Upper lobe of right lung (tissue), 1 donor: Measurements from ENCODE around the gene POU2AF2. TPM values are rescaled to one million over a fixed set of nuclear protein-coding genes. Genes with fewer than 3 reads are reported as not detected.

ENCODE experiments used
- ATAC-seq: fragments of 200-7000 bp; cut with Tn5 transposase; one replicate; pipeline ENCODE4 v1.9.1; 2020; ENCODE audit warnings: mild to moderate bottlenecking, moderate library complexity
- DNase-seq: peaks from one replicate; pipeline ENCODE4 v3.0.0-alpha.2; 2020
- H3K27ac ChIP-seq: fragments of 200-600 bp; one replicate; pipeline ENCODE4 v1.8.0; 2022
- H3K27me3 ChIP-seq: fragments of 200-600 bp; one replicate; pipeline ENCODE4 v1.8.0; 2022; ENCODE audit warnings: mild to moderate bottlenecking
- H3K36me3 ChIP-seq: fragments of 200-600 bp; one replicate; pipeline ENCODE4 v1.8.0; 2022
- H3K4me1 ChIP-seq: fragments of 200-600 bp; one replicate; pipeline ENCODE4 v1.8.0; 2022
- H3K4me3 ChIP-seq: fragments of 200-600 bp; one replicate; pipeline ENCODE4 v1.8.0; 2022; ENCODE audit warnings: mild to moderate bottlenecking
- H3K9me3 ChIP-seq: fragments of 200-600 bp; one replicate; pipeline ENCODE4 v1.8.0; 2022
- CTCF ChIP-seq: fragments of 200-600 bp; IDR thresholded peaks from one replicate; pipeline ENCODE4 v1.8.0; 2022; ENCODE audit warnings: antibody characterized with exemption
- intact Hi-C: fragments of 100-400 bp; cut with DNase I; formaldehyde crosslinking; loops from one replicate; pipeline ENCODE4 v1.11.0; 2022
- long read RNA-seq: library from polyadenylated mRNA; unstranded; transcript quantifications from one replicate; pipeline ENCODE4 v2.0.0, GENCODE V29; 2021
- total RNA-seq: library from RNA; stranded (reverse); fragmentation: NEBNext Ultra II Directional; extraction: Animal tissue kit (Norgen Biotek cat#: 25700); gene quantifications from one replicate; pipeline ENCODE4 v1.2.1, GENCODE V29; 2021
- donor health status: DM: no; HTN: yes; CAD: no; lungs with severe emphysema.

POU2AF2 gene
- not detected for total RNA-seq
- long read RNA-seq = 0 reads

- TF ChIP-seq CTCF = no peak
- no peaks in the 10 kb centered on the region for H3K4me1 ChIP-seq
- DNase-seq (no peak), ATAC-seq (no peak)
- intact Hi-C loops = no loop called here
- no peaks in the 10 kb centered on the region for H3K36me3 ChIP-seq
- no peak within 1 kb of the TSS for H3K27ac ChIP-seq
- H3K9me3 ChIP-seq = no peaks in the 10 kb centered on the region
- no peak within 1 kb of the TSS for H3K4me3 ChIP-seq
- H3K27me3 ChIP-seq = peaks cover 8% of the 10 kb centered on the region
Measured at GRCh38 chr11:111245425-111245824, at the start of gene POU2AF2. Gene POU2AF2, plus strand, starts transcription at chr11:111245725. Its CDS starts 129 bp downstream, at chr11:111245854.

GRCh38 chr11:111200010-111200534, 45.5 kb upstream of the POU2AF2 start:
- no peaks in the 10 kb centered on the region for H3K27me3 ChIP-seq

GRCh38 chr11:111204211-111204610, 41.3 kb upstream of the POU2AF2 start:
- no peak for TF ChIP-seq CTCF
- ATAC-seq = no peak
- no peak for DNase-seq
- intact Hi-C loops = no loop called here
- Histone ChIP-seq H3K27me3 (no peaks in the 10 kb centered on the region), H3K9me3 (no peaks in the 10 kb centered on the region), H3K27ac (no peak overlapping the region), H3K4me3 (no peak overlapping the region), H3K36me3 (no peaks in the 10 kb centered on the region), H3K4me1 (peaks cover 6% of the 10 kb centered on the region)

More at GRCh38 chr11:111200010-111200534, 45.5 kb upstream of the POU2AF2 start:
- intact Hi-C loops = no loop called here
- H3K36me3 ChIP-seq = no peaks in the 10 kb centered on the region
- no peak for ATAC-seq
- no peak overlapping the region for H3K4me3 ChIP-seq
- no peaks in the 10 kb centered on the region for H3K4me1 ChIP-seq
- DNase-seq = no peak
- no peak for TF ChIP-seq CTCF
- no peaks in the 10 kb centered on the region for H3K9me3 ChIP-seq
- no peak overlapping the region for H3K27ac ChIP-seq

GRCh38 chr11:111205632-111206385, 39.7 kb upstream of the POU2AF2 start:
- H3K27me3 ChIP-seq = no peaks in the 10 kb centered on the region
- H3K36me3 ChIP-seq = no peaks in the 10 kb centered on the region
- no peak for TF ChIP-seq CTCF
- ATAC-seq (no peak), DNase-seq (no peak)
- intact Hi-C loops = no loop called here
- no peaks in the 10 kb centered on the region for H3K9me3 ChIP-seq
- no peak overlapping the region for H3K27ac ChIP-seq
- peaks cover 6% of the 10 kb centered on the region for H3K4me1 ChIP-seq
- H3K4me3 ChIP-seq = no peak overlapping the region

GRCh38 chr11:111206472-111206871, 39.1 kb upstream of the POU2AF2 start:
- intact Hi-C loops = no loop called here
- DNase-seq (no peak), ATAC-seq (no peak)
- H3K27ac ChIP-seq = no peak overlapping the region
- H3K27me3 ChIP-seq = no peaks in the 10 kb centered on the region
- peaks cover 6% of the 10 kb centered on the region for H3K4me1 ChIP-seq
- H3K4me3 ChIP-seq = no peak overlapping the region
- H3K36me3 ChIP-seq = no peaks in the 10 kb centered on the region
- no peaks in the 10 kb centered on the region for H3K9me3 ChIP-seq
- no peak for TF ChIP-seq CTCF
